Brain microvascular endothelial cell (primary cell): ENCODE measurements around the gene HIBADH.

Experiments used
- DNase-seq: peaks from one replicate; pipeline ENCODE4 v3.0.0-alpha.2; 2020
- H3K27ac ChIP-seq: fragments of 250-450 bp; sonication (Bioruptor Pico); 2 replicates; pipeline ENCODE4 v1.5.1; 2020; ENCODE audit warnings: mild to moderate bottlenecking, moderate library complexity
- H3K27me3 ChIP-seq: fragments of 250-450 bp; sonication (Bioruptor Pico); replicated peaks from 2 replicates; pipeline ENCODE4 v1.5.1; 2020; ENCODE audit warnings: mild to moderate bottlenecking
- H3K36me3 ChIP-seq: fragments of 250-450 bp; sonication (Bioruptor Pico); replicated peaks from 2 replicates; pipeline ENCODE4 v1.5.1; 2020; ENCODE audit warnings: mild to moderate bottlenecking
- H3K4me3 ChIP-seq: 2 replicates; pipeline ENCODE4 v1.5.1; 2011; ENCODE audit warnings: low read depth, mild to moderate bottlenecking, control low read depth, low read length, moderate library complexity
- CTCF ChIP-seq: IDR thresholded peaks from 2 replicates; pipeline ENCODE4 v1.5.1; 2011; ENCODE audit warnings: low read depth, mild to moderate bottlenecking, moderate library complexity, low read length, control low read depth, inconsistent platforms; ENCODE audit errors: missing control alignments
- in situ Hi-C: cut with HindIII; loops from 2 replicates; pipeline ENCODE4 v1.10.0; 2017; ENCODE audit warnings: low sequenced_read_pairs, low pct_ligation_motif_present

The HIBADH gene

GRCh38 chr7:27633062-27633461 is 29.6 kb downstream of the HIBADH start:
- TF ChIP-seq CTCF, result no peak
- DNase-seq, result no peak
- in situ Hi-C loops, result no loop called here
- no peak overlapping the region for H3K4me3 ChIP-seq
- no peak overlapping the region for H3K27ac ChIP-seq
- H3K36me3 ChIP-seq, result no peaks in the 10 kb centered on the region
- H3K27me3 ChIP-seq, result no peaks in the 10 kb centered on the region

- Histone ChIP-seq H3K27ac (no peak overlapping the region), H3K4me3 (no peak overlapping the region), H3K27me3 (no peaks in the 10 kb centered on the region), H3K36me3 (no peaks in the 10 kb centered on the region)
- DNase-seq, result no peak
- TF ChIP-seq CTCF, result no peak
- in situ Hi-C loops, result no loop called here
These were observed 31.3 kb downstream of the HIBADH start for GRCh38 chr7:27631391-27631790.

GRCh38 chr7:27627146-27627545 is 35.5 kb downstream of the HIBADH start:
- H3K36me3 ChIP-seq, result no peaks in the 10 kb centered on the region
- in situ Hi-C loops, result no loop called here
- no peak overlapping the region for H3K4me3 ChIP-seq
- no peak overlapping the region for H3K27ac ChIP-seq
- H3K27me3 ChIP-seq, result no peaks in the 10 kb centered on the region
- TF ChIP-seq CTCF, result no peak
- no peak for DNase-seq

- Histone ChIP-seq H3K27me3 (no peaks in the 10 kb centered on the region), H3K4me3 (no peak overlapping the region), H3K36me3 (no peaks in the 10 kb centered on the region), H3K27ac (no peak overlapping the region)
- no peak for TF ChIP-seq CTCF
- in situ Hi-C loops, result no loop called here
- DNase-seq, result no peak
These were observed 43.2 kb downstream of the HIBADH start for GRCh38 chr7:27619492-27619891.

GRCh38 chr7:27617651-27618381 is 44.9 kb downstream of the HIBADH start:
- no peak for TF ChIP-seq CTCF
- no peak for DNase-seq
- H3K4me3 ChIP-seq, result no peak overlapping the region
- no peaks in the 10 kb centered on the region for H3K36me3 ChIP-seq
- H3K27me3 ChIP-seq, result no peaks in the 10 kb centered on the region
- no peak overlapping the region for H3K27ac ChIP-seq
- in situ Hi-C loops, result no loop called here
